ENCODE data around the gene P2RY10. TPM values are rescaled to one million over a fixed set of nuclear protein-coding genes. Genes with fewer than 3 reads are reported as not detected.
A peak's percentile ranks its signal among the peaks of the same experiment; 100 is the strongest.

The P2RY10 gene
- total and polyA plus RNA-seq, 8 donors = 0.18 to 14.2 (median 2.4) TPM; not detected in 5

GRCh38 chrX:78944351-78944750, 840 bp upstream of the P2RY10 start:
- no peak overlapping the region for H3K4me3 ChIP-seq
- no peak for TF ChIP-seq EP300 (IDR thresholded peaks at IDR 0.05)
- H3K9me3 ChIP-seq = no peaks in the 10 kb centered on the region
- no peaks in the 10 kb centered on the region for H3K27me3 ChIP-seq
- 68 to 91% (median 79%) methylated on average over 3 of the region's 3 CpGs for WGBS, 5 donors
- DNase-seq = no peak
- H3K4me1 ChIP-seq = no peaks in the 10 kb centered on the region
- intact Hi-C loops (cut with DNase I; ENCODE audit: low total_unique reads) = no loop called here
- no peaks in the 10 kb centered on the region for H3K36me3 ChIP-seq
- peak overlapping the region in 1 of 5 donors; percentile 25 for H3K27ac ChIP-seq

- Histone ChIP-seq H3K4me1 (no peaks in the 10 kb centered on the region), H3K27ac (peak overlapping the region in 2 of 5 donors; percentile 11 to 20), H3K27me3 (no peaks in the 10 kb centered on the region), H3K4me3 (peak overlapping the region in 2 of 4 donors; percentile 2 to 7), H3K36me3 (no peaks in the 10 kb centered on the region), H3K9me3 (no peaks in the 10 kb centered on the region)
- intact Hi-C loops (cut with DNase I; ENCODE audit: low total_unique reads) = no loop called here
- 42 to 88% (median 64%) methylated on average over 1 of the region's 1 CpG for WGBS, 5 donors
- no peak for DNase-seq
- TF ChIP-seq EP300 (IDR thresholded peaks at IDR 0.05) = no peak
- TF ChIP-seq CTCF (IDR thresholded peaks at IDR 0.05) = no peak
- TF ChIP-seq POLR2A (IDR thresholded peaks at IDR 0.05) = no peak
- TF ChIP-seq POLR2AphosphoS5 (IDR thresholded peaks at IDR 0.05) = no peak
These were observed 1.2 kb downstream of the P2RY10 start for GRCh38 chrX:78946178-78946931.

- intact Hi-C loops (cut with DNase I; ENCODE audit: low total_unique reads) = no loop called here
- WGBS, 5 donors = 41 to 66% (median 53%) methylated on average over 3 of the region's 3 CpGs
- Histone ChIP-seq H3K4me1 (no peaks in the 10 kb centered on the region), H3K27me3 (no peaks in the 10 kb centered on the region), H3K4me3 (no peak overlapping the region), H3K36me3 (no peaks in the 10 kb centered on the region), H3K9me3 (no peaks in the 10 kb centered on the region), H3K27ac (no peak overlapping the region)
- DNase-seq = peak in 1 of 2 donors; percentile 9
- TF ChIP-seq POLR2AphosphoS5 (IDR thresholded peaks at IDR 0.05) = no peak
- TF ChIP-seq EP300 (IDR thresholded peaks at IDR 0.05) = no peak
- TF ChIP-seq POLR2A (IDR thresholded peaks at IDR 0.05) = no peak
- TF ChIP-seq CTCF (IDR thresholded peaks at IDR 0.05) = no peak
These were observed 5.0 kb downstream of the P2RY10 start for GRCh38 chrX:78950009-78950835.

GRCh38 chrX:78957049-78957767, 12.0 kb downstream of the P2RY10 start:
- no peaks in the 10 kb centered on the region for H3K9me3 ChIP-seq
- 47 to 66% (median 55%) methylated on average over 2 of the region's 2 CpGs for WGBS, 5 donors
- H3K27me3 ChIP-seq = no peaks in the 10 kb centered on the region
- no peak for DNase-seq
- intact Hi-C loops (cut with DNase I; ENCODE audit: low total_unique reads) = no loop called here
- H3K27ac ChIP-seq = no peak overlapping the region
- H3K4me1 ChIP-seq = no peaks in the 10 kb centered on the region
- no peaks in the 10 kb centered on the region for H3K36me3 ChIP-seq
- TF ChIP-seq EP300 (IDR thresholded peaks at IDR 0.05) (no peak), POLR2A (IDR thresholded peaks at IDR 0.05) (no peak), CTCF (IDR thresholded peaks at IDR 0.05) (no peak), POLR2AphosphoS5 (IDR thresholded peaks at IDR 0.05) (no peak)
- H3K4me3 ChIP-seq = no peak overlapping the region
